Transverse colon (tissue), 4 donors: Measurements from ENCODE around the gene RNGTT. TPM values are rescaled to one million over a fixed set of nuclear protein-coding genes. Genes with fewer than 3 reads are reported as not detected.

Source experiments
- DNase-seq: peaks from one replicate; pipeline ENCODE4 v3.0.0-alpha.2; 2019
- H3K27ac ChIP-seq, 4 donors: fragments of 200-600 bp; sonication (generic); 2 replicates each; pipeline ENCODE4 v1.5.1; 2016 to 2018; ENCODE audit warnings: inconsistent platforms in 4 of 4
- H3K27me3 ChIP-seq: fragments of 200-600 bp; sonication (generic); 2 replicates; pipeline ENCODE4 v1.5.1; 2017; ENCODE audit warnings: inconsistent platforms
- H3K36me3 ChIP-seq, 4 donors: fragments of 200-600 bp; sonication (generic); 2 replicates each; pipeline ENCODE4 v1.5.1; 2017 to 2019; ENCODE audit warnings: inconsistent platforms in 4 of 4
- H3K4me1 ChIP-seq, 4 donors: fragments of 200-600 bp; sonication (generic); 2 replicates each; pipeline ENCODE4 v1.5.1; 2017 to 2020; ENCODE audit warnings: inconsistent platforms in 4 of 4
- H3K4me3 ChIP-seq, 4 donors: fragments of 200-600 bp; sonication (generic); 1 replicate in 1 of 4; 2 replicates in 3 of 4; pipeline versions ENCODE4 v1.5.1 to v1.6.1; 2017 to 2019; ENCODE audit warnings: inconsistent platforms in 4 of 4
- H3K9me3 ChIP-seq, 2 donors: fragments of 200-600 bp; sonication (generic); 2 replicates each; pipeline ENCODE4 v1.5.1; 2017 to 2019; ENCODE audit warnings: inconsistent platforms in 2 of 2
- EP300 ChIP-seq: sonication (generic); formaldehyde crosslinking; IDR thresholded peaks from one replicate; pipeline ENCODE4 v1.6.1; 2017; ENCODE audit warnings: antibody characterized with exemption, low read depth
- POLR2A ChIP-seq: fragments of 450-650 bp; IDR thresholded peaks from one replicate; pipeline ENCODE4 v1.6.1; 2016; ENCODE audit warnings: antibody characterized with exemption, mild to moderate bottlenecking, moderate library complexity
- POLR2AphosphoS5 ChIP-seq, 3 donors: sonication (generic); formaldehyde crosslinking; IDR thresholded peaks; one replicate each; pipeline ENCODE4 v1.6.1; 2016; ENCODE audit warnings: antibody characterized with exemption in 3 of 3
- WGBS, 2 donors: methylation state at CpG; one replicate each; pipeline ENCODE4 v1.1.5; 2018; ENCODE audit warnings: low coverage in 1 of 2; 5-methylcytosine and 5-hydroxymethylcytosine counted together
- in situ Hi-C, 4 donors: fragments of 200-750 bp; cut with MboI; loops; one replicate each; pipeline versions ENCODE4 v1.15.0 to v1.15.1; 2017; ENCODE audit warnings: low sequenced_read_pairs in 3 of 4, low pct_ligation_motif_present in 1 of 4, low pct_unique_long_range_greater_than_20kb in 1 of 4
- intact Hi-C: fragments of 100-400 bp; cut with DNase I; formaldehyde crosslinking; loops from one replicate; pipeline ENCODE4 v1.15.1; 2023; ENCODE audit warnings: low total_unique reads
- total RNA-seq, 4 donors: library from RNA; depleted of rRNA; stranded (reverse); fragments of >200 nt; gene quantifications; one replicate each; pipeline ENCODE4 v1.1.0, GENCODE V29; 2016
- TF ChIP-seq, protein P1 (sequence below), 5 experiments: fragments of 200-600 bp in 3 of 5; fragments of 450-650 bp in 2 of 5; sonication (generic) in 3 of 5; IDR thresholded peaks; 1 replicate in 2 of 5; 2 replicates in 3 of 5; pipeline ENCODE4 v1.5.1; 2016 to 2017; ENCODE audit warnings: antibody characterized with exemption in 5 of 5, inconsistent platforms in 3 of 5, mild to moderate bottlenecking in 2 of 5, moderate library complexity in 1 of 5

The RNGTT gene
- total RNA-seq, 4 donors from 2014 or later = 5.4 to 20.9 (median 15.2) TPM

DNA sequence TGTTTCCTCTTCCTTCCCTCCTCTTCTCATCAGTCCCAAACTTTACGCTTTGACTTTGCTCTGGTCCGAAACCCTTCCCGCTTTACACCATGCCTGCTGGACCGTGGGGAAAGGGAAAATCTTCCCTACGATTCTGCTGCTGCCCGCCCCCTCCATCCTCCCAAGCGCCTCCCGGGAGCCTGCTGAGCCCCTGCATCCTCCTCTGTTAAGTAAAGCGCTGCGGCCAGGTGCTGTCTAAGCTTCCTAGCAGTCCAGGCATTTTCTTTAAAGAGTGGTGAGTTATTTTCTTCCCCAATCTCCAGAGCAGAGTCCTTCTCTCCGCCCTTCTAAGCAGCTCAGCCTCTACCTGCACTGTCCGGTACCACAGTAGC lies 376.3 kb downstream of the RNGTT start:
- Histone ChIP-seq H3K4me1 (no peaks in the 10 kb centered on the region), H3K36me3 (no peaks in the 10 kb centered on the region), H3K27me3 (no peaks in the 10 kb centered on the region), H3K9me3 (no peaks in the 10 kb centered on the region), H3K27ac (no peak overlapping the region), H3K4me3 (no peak overlapping the region)
- intact Hi-C loops (no loop called here), in situ Hi-C loops (no loop called here)
- no peak for DNase-seq
- TF ChIP-seq, protein P1, sequence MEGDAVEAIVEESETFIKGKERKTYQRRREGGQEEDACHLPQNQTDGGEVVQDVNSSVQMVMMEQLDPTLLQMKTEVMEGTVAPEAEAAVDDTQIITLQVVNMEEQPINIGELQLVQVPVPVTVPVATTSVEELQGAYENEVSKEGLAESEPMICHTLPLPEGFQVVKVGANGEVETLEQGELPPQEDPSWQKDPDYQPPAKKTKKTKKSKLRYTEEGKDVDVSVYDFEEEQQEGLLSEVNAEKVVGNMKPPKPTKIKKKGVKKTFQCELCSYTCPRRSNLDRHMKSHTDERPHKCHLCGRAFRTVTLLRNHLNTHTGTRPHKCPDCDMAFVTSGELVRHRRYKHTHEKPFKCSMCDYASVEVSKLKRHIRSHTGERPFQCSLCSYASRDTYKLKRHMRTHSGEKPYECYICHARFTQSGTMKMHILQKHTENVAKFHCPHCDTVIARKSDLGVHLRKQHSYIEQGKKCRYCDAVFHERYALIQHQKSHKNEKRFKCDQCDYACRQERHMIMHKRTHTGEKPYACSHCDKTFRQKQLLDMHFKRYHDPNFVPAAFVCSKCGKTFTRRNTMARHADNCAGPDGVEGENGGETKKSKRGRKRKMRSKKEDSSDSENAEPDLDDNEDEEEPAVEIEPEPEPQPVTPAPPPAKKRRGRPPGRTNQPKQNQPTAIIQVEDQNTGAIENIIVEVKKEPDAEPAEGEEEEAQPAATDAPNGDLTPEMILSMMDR (IDR thresholded peaks at IDR 0.05) = no peak
- no peak for TF ChIP-seq EP300
- TF ChIP-seq POLR2A = no peak
- no peak for TF ChIP-seq POLR2AphosphoS5 (IDR thresholded peaks at IDR 0.05)
- WGBS, 2 donors = 77 to 78% methylated on average over 10 to 12 of the region's 12 CpGs

DNA sequence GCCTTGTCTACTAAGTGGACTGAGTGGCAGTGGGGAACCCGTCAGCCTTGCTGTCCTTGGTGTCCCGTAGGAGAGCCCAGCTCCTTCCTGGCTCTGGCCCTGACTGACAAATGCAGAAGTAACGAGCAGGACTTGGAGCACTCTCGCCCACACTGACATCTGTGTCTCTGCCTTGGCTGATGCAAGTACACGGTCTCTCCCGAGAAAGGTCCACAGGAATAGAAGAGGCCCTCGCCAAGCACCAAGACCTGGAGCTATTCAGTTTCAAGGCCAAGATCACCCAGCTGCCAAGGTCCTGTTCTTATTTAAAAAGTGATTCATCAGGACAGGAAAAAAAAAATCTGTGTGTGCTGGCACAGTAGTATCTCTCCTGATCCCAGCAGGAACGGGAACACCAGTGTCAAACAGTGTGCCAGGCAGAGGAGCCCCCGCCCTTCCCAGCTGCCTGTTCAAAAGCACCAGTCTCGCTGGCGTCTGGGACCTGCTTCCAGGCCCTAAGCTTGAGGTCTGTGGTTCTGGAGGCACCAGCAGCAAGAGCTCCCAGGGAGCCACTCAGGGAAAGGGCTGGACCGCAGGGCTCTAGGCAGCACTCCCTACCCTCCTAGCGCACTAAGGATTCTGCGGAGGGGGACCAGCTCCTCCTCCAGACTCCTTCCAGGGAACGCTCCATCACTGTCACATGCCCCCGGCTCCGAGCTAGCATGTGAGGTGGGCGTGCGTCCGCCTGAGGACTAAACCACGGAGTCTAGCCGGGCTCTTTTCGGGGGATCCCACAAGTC lies 376.9 kb downstream of the RNGTT start:
- Histone ChIP-seq H3K36me3 (no peaks in the 10 kb centered on the region), H3K4me3 (no peak overlapping the region), H3K27ac (no peak overlapping the region), H3K4me1 (no peaks in the 10 kb centered on the region), H3K27me3 (no peaks in the 10 kb centered on the region), H3K9me3 (no peaks in the 10 kb centered on the region)
- TF ChIP-seq, protein P1 (IDR thresholded peaks at IDR 0.05) = no peak
- TF ChIP-seq EP300 = no peak
- no peak for TF ChIP-seq POLR2AphosphoS5 (IDR thresholded peaks at IDR 0.05)
- no peak for TF ChIP-seq POLR2A
- in situ Hi-C loops (no loop called here), intact Hi-C loops (no loop called here)
- WGBS, 2 donors = 27 to 78% methylated on average over 3 to 22 of the region's 23 CpGs
- DNase-seq = no peak

DNA sequence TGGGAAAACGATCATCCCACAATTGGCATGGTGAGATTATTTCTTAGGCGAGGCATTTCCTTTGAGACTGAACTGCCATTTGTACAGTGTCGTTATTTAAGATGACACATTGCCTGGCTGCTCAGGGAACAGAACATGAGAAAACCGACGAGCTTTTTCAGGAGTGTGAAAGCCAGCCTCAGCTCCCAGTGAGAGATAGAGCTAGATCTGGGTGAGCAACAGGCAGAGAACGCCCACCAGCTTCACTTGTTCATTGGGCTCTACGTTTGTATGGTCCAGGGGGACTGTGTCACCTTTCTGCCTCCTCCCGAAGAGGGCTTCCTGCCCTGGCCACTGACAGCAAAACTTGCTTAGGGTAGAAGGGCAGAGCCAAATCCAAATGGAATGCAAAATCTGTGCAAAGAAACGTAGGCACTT lies 378.1 kb downstream of the RNGTT start:
- in situ Hi-C loops = no loop called here

DNA sequence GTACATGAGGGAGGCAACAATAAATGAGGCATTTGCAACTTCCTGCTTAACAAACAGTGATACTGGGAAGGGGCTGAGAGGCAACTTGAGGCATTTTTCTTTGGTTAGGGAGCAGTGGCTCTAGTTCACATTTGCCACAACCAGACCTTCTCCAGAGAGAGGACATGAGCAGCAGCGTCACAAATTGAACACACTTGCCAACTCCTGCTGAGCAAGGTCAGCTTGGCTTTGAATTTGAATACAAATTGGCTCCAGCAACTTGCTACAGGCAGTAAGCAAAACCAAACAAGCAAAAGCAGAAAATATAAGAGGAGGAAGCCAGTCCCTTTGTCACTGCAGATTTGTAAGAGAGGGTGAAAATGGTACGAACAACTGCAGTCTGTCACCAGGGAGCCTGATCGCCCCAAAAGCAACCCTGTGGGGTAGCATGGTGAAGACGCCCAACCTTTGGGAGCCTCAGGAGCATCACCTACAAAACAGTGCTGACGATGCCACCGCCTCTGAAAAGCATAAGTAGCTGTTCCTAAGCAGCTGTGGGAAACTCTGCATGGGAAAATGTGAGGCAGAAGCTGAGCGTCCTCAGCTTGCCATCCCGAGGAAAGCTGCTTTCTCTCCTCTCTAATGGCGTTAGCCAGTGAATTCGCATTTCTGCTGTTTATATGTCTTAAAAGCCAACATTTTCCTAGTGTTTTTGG lies 378.7 kb downstream of the RNGTT start:
- no peaks in the 10 kb centered on the region for H3K9me3 ChIP-seq
- intact Hi-C loops (no loop called here), in situ Hi-C loops (no loop called here)
- H3K4me1 ChIP-seq = no peaks in the 10 kb centered on the region
- no peak for TF ChIP-seq EP300
- TF ChIP-seq, protein P1 (IDR thresholded peaks at IDR 0.05) = no peak
- no peak for TF ChIP-seq POLR2A
- no peak for TF ChIP-seq POLR2AphosphoS5 (IDR thresholded peaks at IDR 0.05)
- no peak overlapping the region for H3K4me3 ChIP-seq
- no peaks in the 10 kb centered on the region for H3K27me3 ChIP-seq
- no peak for DNase-seq
- no peaks in the 10 kb centered on the region for H3K36me3 ChIP-seq
- WGBS, 2 donors = 76 to 92% methylated on average over 7 to 10 of the region's 10 CpGs
- no peak overlapping the region for H3K27ac ChIP-seq

More for the DNA sequence above, 378.1 kb downstream of the RNGTT start:
- TF ChIP-seq EP300 (no peak), POLR2AphosphoS5 (IDR thresholded peaks at IDR 0.05) (no peak), POLR2A (no peak)
- TF ChIP-seq, protein P1 (IDR thresholded peaks at IDR 0.05) = no peak
- WGBS, 2 donors = 66% methylated on average over 9 of the region's 9 CpGs; no CpG with 5 or more reads in 1 of the 2 donors
- no peaks in the 10 kb centered on the region for H3K9me3 ChIP-seq
- no peak for DNase-seq
- no peak overlapping the region for H3K4me3 ChIP-seq
- no peaks in the 10 kb centered on the region for H3K27me3 ChIP-seq
- no peaks in the 10 kb centered on the region for H3K36me3 ChIP-seq
- intact Hi-C loops = no loop called here
- no peak overlapping the region for H3K27ac ChIP-seq
- no peaks in the 10 kb centered on the region for H3K4me1 ChIP-seq
